CD4-positive, alpha-beta memory T cell (primary cell): ENCODE results near the gene SRM. TPM values are rescaled to one million over a fixed set of nuclear protein-coding genes. Genes with fewer than 3 reads are reported as not detected.
"Not testable (repeated sequence)": the region's sequence is repeated elsewhere in the genome, so short reads cannot be mapped to it uniquely, and the experiment has no call there.

Experiments used
- CTCF ChIA-PET: fragments of 350-600 bp; sonication (Branson Sonifier 250); formaldehyde crosslinking; loops from one replicate; lab custom pipeline; 2021; ENCODE audit warnings: inconsistent platforms; ENCODE audit not compliant: partially characterized antibody; lab: Charles Lee
- POLR2A ChIA-PET: fragments of 350-600 bp; sonication (Branson Sonifier 250); formaldehyde crosslinking; loops from one replicate; lab custom pipeline; 2021; ENCODE audit not compliant: partially characterized antibody; lab: Charles Lee
- DNase-seq, 5 donors: peaks; one replicate each; pipeline versions ENCODE4 v3.0.0 to v3.0.0-alpha.2; 2020 to 2022; ENCODE audit warnings: mixed read lengths in 1 of 5
- H3K27ac ChIP-seq: one replicate; pipeline ENCODE4 v1.7.0; 2013; ENCODE audit warnings: low read depth, low read length
- H3K27me3 ChIP-seq: 2 replicates; pipeline ENCODE4 v1.7.0; 2013; ENCODE audit warnings: mild to moderate bottlenecking, low read length, moderate library complexity; ENCODE audit not compliant: insufficient read depth
- H3K36me3 ChIP-seq: 2 replicates; pipeline ENCODE4 v1.7.0; 2013; ENCODE audit warnings: mild to moderate bottlenecking, low read length, moderate library complexity; ENCODE audit not compliant: insufficient read depth
- H3K4me1 ChIP-seq: 2 replicates; pipeline ENCODE4 v1.7.0; 2013; ENCODE audit warnings: mild to moderate bottlenecking, low read length, moderate library complexity; ENCODE audit not compliant: insufficient read depth
- H3K4me3 ChIP-seq, 2 donors: one replicate each; pipeline ENCODE4 v1.7.0; 2013; ENCODE audit warnings: low read length in 2 of 2, mild to moderate bottlenecking in 1 of 2
- H3K9me3 ChIP-seq, 2 donors: one replicate each; pipeline ENCODE4 v1.7.0; 2013; ENCODE audit warnings: low read length in 2 of 2, control low read depth in 1 of 2; ENCODE audit not compliant: control insufficient read depth in 1 of 2
- H3K27ac Mint-ChIP-seq, 7 donors: one replicate each; pipeline ENCODE4 v1.8.0; 2020 to 2021; ENCODE audit warnings: mixed read lengths in 7 of 7, mild to moderate bottlenecking in 6 of 7, inconsistent platforms in 3 of 7, moderate library complexity in 3 of 7
- H3K27me3 Mint-ChIP-seq, 2 donors: one replicate each; pipeline ENCODE4 v1.8.0; 2020 to 2021; ENCODE audit warnings: mixed read lengths in 2 of 2
- H3K36me3 Mint-ChIP-seq, 2 donors: one replicate each; pipeline ENCODE4 v1.8.0; 2020 to 2021; ENCODE audit warnings: mixed read lengths in 2 of 2, inconsistent platforms in 1 of 2, mild to moderate bottlenecking in 1 of 2
- H3K4me1 Mint-ChIP-seq, 4 donors: one replicate each; pipeline ENCODE4 v1.8.0; 2020 to 2021; ENCODE audit warnings: mixed read lengths in 4 of 4, mild to moderate bottlenecking in 1 of 4
- H3K4me3 Mint-ChIP-seq, 8 donors: one replicate each; pipeline ENCODE4 v1.8.0; 2020 to 2021; ENCODE audit warnings: mixed read lengths in 8 of 8, mild to moderate bottlenecking in 7 of 8, moderate library complexity in 6 of 8, inconsistent platforms in 3 of 8
- H3K9me3 Mint-ChIP-seq, 8 donors: one replicate each; pipeline ENCODE4 v1.8.0; 2020 to 2021; ENCODE audit warnings: mixed read lengths in 8 of 8, mild to moderate bottlenecking in 5 of 8, inconsistent platforms in 3 of 8, moderate library complexity in 1 of 8
- intact Hi-C: fragments of 100-400 bp; cut with micrococcal nuclease; formaldehyde crosslinking; loops from one replicate; pipeline ENCODE4 v1.15.1; 2023
- polyA plus RNA-seq, 2 donors: library from polyadenylated mRNA; unstranded; fragments of 300-500 nt; fragmentation: Illumina TruSeq; gene quantifications; one replicate each; pipeline ENCODE4 v1.2.3, GENCODE V29; 2021
- total RNA-seq, 2 experiments: library from RNA; stranded (reverse); gene quantifications; one replicate each; pipeline ENCODE4 v1.2.3, GENCODE V29; 2021

The SRM gene
- total and polyA plus RNA-seq, 4 experiments from 2014 or later, result 53.1 to 162 (median 59.1) TPM

GRCh38 chr1:11040105-11040429, 19.8 kb downstream of the SRM start:
- H3K27me3 ChIP-seq, H3K4me1 ChIP-seq, intact Hi-C loops, H3K4me3 ChIP-seq, H3K9me3 Mint-ChIP-seq, H3K27ac ChIP-seq, H3K36me3 ChIP-seq, H3K27me3 Mint-ChIP-seq, CTCF ChIA-PET, H3K36me3 Mint-ChIP-seq, H3K4me1 Mint-ChIP-seq, H3K4me3 Mint-ChIP-seq, H3K9me3 ChIP-seq, DNase-seq, POLR2A ChIA-PET, H3K27ac Mint-ChIP-seq: not testable (repeated sequence)

GRCh38 chr1:11039351-11040104, 20.3 kb downstream of the SRM start:
- no peaks in the 10 kb centered on the region for H3K9me3 Mint-ChIP-seq
- CTCF ChIA-PET, result interaction anchor here (1.5 to 4.6 kb wide), 4 partner anchors 22 to 680 kb away, joined by 4 to 129 read pairs (median 27); partner anchors contain the start of gene SRM

DNA sequence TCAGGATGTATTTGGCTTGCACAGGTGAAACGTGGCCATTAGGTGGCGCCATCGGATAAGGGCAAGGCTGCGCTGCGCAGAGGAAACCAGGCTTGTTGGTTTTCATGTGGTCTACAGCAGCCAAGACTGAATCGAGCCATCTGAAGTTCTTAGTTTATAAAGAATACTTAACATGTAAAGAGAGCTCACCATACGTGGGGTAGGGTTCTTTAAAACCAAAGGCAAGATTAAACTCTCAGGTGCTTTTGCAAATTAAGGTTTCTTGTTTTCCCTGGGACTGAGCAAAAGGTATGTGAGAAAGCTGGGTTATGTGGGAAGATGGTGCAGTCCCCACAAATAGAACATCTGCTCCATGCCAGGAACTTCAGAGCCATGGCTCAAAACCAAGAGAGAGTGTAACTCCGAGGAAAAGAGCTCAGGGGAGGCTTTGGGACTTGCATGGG, 22.1 kb downstream of the SRM start:
- Mint-ChIP-seq H3K4me1 (peaks cover 5 to 7% (median 6%) of the 10 kb centered on the region in 4 donors), H3K36me3 (no peaks in the 10 kb centered on the region), H3K4me3 (no peak overlapping the region), H3K27me3 (peaks cover 2 to 6% of the 10 kb centered on the region in 2 donors), H3K9me3 (no peaks in the 10 kb centered on the region), H3K27ac (peak overlapping the region in 2 of 7 donors; percentile 23 to 47)
- intact Hi-C loops, result loop anchor here (1.0 to 10.0 kb wide), 4 partner anchors 23 to 682 kb away; partner anchors contain the start of gene SRM
- peak; percentile 83 to 85 (median 85) for DNase-seq
- CTCF ChIA-PET, result interaction anchor here (0.6 to 4.6 kb wide), 75 partner anchors 9 to 700 kb away, joined by 3 to 129 read pairs (median 4); partner anchors contain the start of genes EXOSC10, FBXO6, MASP2 and MTOR
- Histone ChIP-seq H3K9me3 (no peaks in the 10 kb centered on the region), H3K4me1 (peaks cover 7% of the 10 kb centered on the region), H3K4me3 (no peak overlapping the region), H3K36me3 (no peaks in the 10 kb centered on the region), H3K27me3 (no peaks in the 10 kb centered on the region), H3K27ac (no peak overlapping the region)
- POLR2A ChIA-PET, result interaction anchor here (0.7 to 2.2 kb wide), 7 partner anchors 8 to 681 kb away, joined by 3 to 19 read pairs (median 3); partner anchors contain the start of genes EXOSC10 and SRM

More at GRCh38 chr1:11039351-11040104, 20.3 kb downstream of the SRM start:
- H3K27me3 ChIP-seq, result no peaks in the 10 kb centered on the region
- no peak overlapping the region for H3K27ac Mint-ChIP-seq
- no peak overlapping the region for H3K27ac ChIP-seq
- POLR2A ChIA-PET, result interaction anchor here (1.7 kb wide), 1 partner anchor 679 kb away, joined by 3 read pairs; no protein-coding TSS in a partner anchor
- H3K4me3 ChIP-seq, result no peak overlapping the region
- no peaks in the 10 kb centered on the region for H3K36me3 Mint-ChIP-seq
- H3K4me1 ChIP-seq, result peaks cover 7% of the 10 kb centered on the region
- H3K4me3 Mint-ChIP-seq, result no peak overlapping the region
- no peak for DNase-seq
- no peaks in the 10 kb centered on the region for H3K36me3 ChIP-seq
- H3K27me3 Mint-ChIP-seq, result peaks cover 2 to 6% of the 10 kb centered on the region in 2 donors
- intact Hi-C loops, result loop anchor here (10.0 kb wide), 1 partner anchor 165 kb away; no protein-coding TSS in a partner anchor
- H3K9me3 ChIP-seq, result no peaks in the 10 kb centered on the region
- H3K4me1 Mint-ChIP-seq, result peaks cover 5 to 7% (median 6%) of the 10 kb centered on the region in 4 donors

- H3K27me3 Mint-ChIP-seq, DNase-seq, H3K27ac ChIP-seq, H3K27me3 ChIP-seq, H3K9me3 Mint-ChIP-seq, H3K36me3 Mint-ChIP-seq, H3K4me3 ChIP-seq, H3K36me3 ChIP-seq, H3K4me3 Mint-ChIP-seq, H3K4me1 ChIP-seq, H3K4me1 Mint-ChIP-seq, H3K9me3 ChIP-seq: not testable (repeated sequence)
- POLR2A ChIA-PET, result interaction anchor here (1.0 to 2.2 kb wide), 5 partner anchors 9 to 613 kb away, joined by 3 to 19 read pairs (median 3); partner anchors contain the start of gene SRM
- intact Hi-C loops, result loop anchor here (1.0 to 10.0 kb wide), 4 partner anchors 23 to 682 kb away; partner anchors contain the start of gene SRM
- CTCF ChIA-PET, result interaction anchor here (0.7 to 4.6 kb wide), 64 partner anchors 8 to 701 kb away, joined by 3 to 129 read pairs (median 6); partner anchors contain the start of genes EXOSC10, FBXO6, MASP2 and MTOR
- H3K27ac Mint-ChIP-seq, result peak overlapping the region in 2 of 7 donors; percentile 23 to 47
Measured at GRCh38 chr1:11037019-11037739, 22.6 kb downstream of the SRM start.

GRCh38 chr1:11031624-11032262, 28.1 kb downstream of the SRM start:
- H3K4me3 ChIP-seq, result no peak overlapping the region
- no peaks in the 10 kb centered on the region for H3K9me3 ChIP-seq
- H3K4me1 ChIP-seq, result no peaks in the 10 kb centered on the region
- ChIA-PET CTCF (interaction anchor here (1.0 kb wide), 1 partner anchor 615 kb away, joined by 4 read pairs; no protein-coding TSS in a partner anchor), POLR2A (interaction anchor here (1.4 kb wide), 1 partner anchor 618 kb away, joined by 3 read pairs; no protein-coding TSS in a partner anchor)
- H3K27ac ChIP-seq, result no peak overlapping the region
- H3K27me3 Mint-ChIP-seq, result peaks cover 0 to 2% of the 10 kb centered on the region in 2 donors
- H3K27ac Mint-ChIP-seq, result no peak overlapping the region
- no peaks in the 10 kb centered on the region for H3K36me3 ChIP-seq
- peaks cover 0 to 3% (median 3%) of the 10 kb centered on the region in 4 donors for H3K4me1 Mint-ChIP-seq
- no peaks in the 10 kb centered on the region for H3K27me3 ChIP-seq
- H3K4me3 Mint-ChIP-seq, result peak overlapping the region in 1 of 8 donors; percentile 10
- intact Hi-C loops, result loop anchor here (10.0 kb wide), 1 partner anchor 173 kb away; no protein-coding TSS in a partner anchor
- peaks cover 6 to 20% of the 10 kb centered on the region in 2 donors for H3K36me3 Mint-ChIP-seq
- no peaks in the 10 kb centered on the region for H3K9me3 Mint-ChIP-seq
- DNase-seq, result no peak

GRCh38 chr1:11030865-11031264, 29.0 kb downstream of the SRM start:
- peaks cover 1% of the 10 kb centered on the region for H3K36me3 ChIP-seq
- H3K36me3 Mint-ChIP-seq, result peaks cover 11 to 28% of the 10 kb centered on the region in 2 donors
- intact Hi-C loops, result loop anchor here (10.0 kb wide), 1 partner anchor 174 kb away; no protein-coding TSS in a partner anchor
- H3K27ac ChIP-seq, result no peak overlapping the region
- H3K27ac Mint-ChIP-seq, result no peak overlapping the region
- H3K27me3 ChIP-seq, result no peaks in the 10 kb centered on the region
- no peak for DNase-seq
- POLR2A ChIA-PET, result no interaction called here
- H3K4me1 ChIP-seq, result no peaks in the 10 kb centered on the region
- no peaks in the 10 kb centered on the region for H3K9me3 ChIP-seq
- CTCF ChIA-PET, result no interaction called here
- no peaks in the 10 kb centered on the region for H3K9me3 Mint-ChIP-seq
- H3K4me1 Mint-ChIP-seq, result peaks cover 0 to 4% (median 3%) of the 10 kb centered on the region in 4 donors
- no peak overlapping the region for H3K4me3 Mint-ChIP-seq
- peaks cover 0 to 2% of the 10 kb centered on the region in 2 donors for H3K27me3 Mint-ChIP-seq
- no peak overlapping the region for H3K4me3 ChIP-seq
